A549 treated with ZK216348 at 1 μM for 4 hours (cell line): Measurements from ENCODE around the gene DAB1. TPM values are rescaled to one million over a fixed set of nuclear protein-coding genes. Genes with fewer than 3 reads are reported as not detected.

Experiments used
- total RNA-seq: library from RNA; stranded (reverse); fragments of 200-300 nt; extraction: Qiagen RNA extraction; gene quantifications from 5 replicates; pipeline ENCODE4 v1.2.3, GENCODE V29; 2022; ENCODE audit warnings: low read depth

The DAB1 gene
- total RNA-seq, result not detected in 5 replicates

GRCh38 chr1:57423656-57424211 lies at the start of gene DAB1:
TSS of gene DAB1 (minus strand) at chr1:57424060. CDS start at chr1:57291030, 133,030 bp downstream.

GRCh38 chr1:56965916-56966697 lies 457.8 kb downstream of the DAB1 start, which contains the start of gene C8B:
TSS of gene C8B (minus strand) at chr1:56966015. CDS start at chr1:56965948, 67 bp downstream.

